CD4-positive, alpha-beta memory T cell (primary cell): ENCODE measurements around the gene SSH2. TPM values are rescaled to one million over a fixed set of nuclear protein-coding genes. Genes with fewer than 3 reads are reported as not detected.

Experiments used
- CTCF ChIA-PET: fragments of 350-600 bp; sonication (Branson Sonifier 250); formaldehyde crosslinking; loops from one replicate; lab custom pipeline; 2021; ENCODE audit warnings: inconsistent platforms; ENCODE audit not compliant: partially characterized antibody; lab: Charles Lee
- POLR2A ChIA-PET: fragments of 350-600 bp; sonication (Branson Sonifier 250); formaldehyde crosslinking; loops from one replicate; lab custom pipeline; 2021; ENCODE audit not compliant: partially characterized antibody; lab: Charles Lee
- DNase-seq, 5 donors: peaks; one replicate each; pipeline versions ENCODE4 v3.0.0 to v3.0.0-alpha.2; 2020 to 2022; ENCODE audit warnings: mixed read lengths in 1 of 5
- H3K27ac ChIP-seq: one replicate; pipeline ENCODE4 v1.7.0; 2013; ENCODE audit warnings: low read depth, low read length
- H3K27me3 ChIP-seq: 2 replicates; pipeline ENCODE4 v1.7.0; 2013; ENCODE audit warnings: mild to moderate bottlenecking, low read length, moderate library complexity; ENCODE audit not compliant: insufficient read depth
- H3K36me3 ChIP-seq: 2 replicates; pipeline ENCODE4 v1.7.0; 2013; ENCODE audit warnings: mild to moderate bottlenecking, low read length, moderate library complexity; ENCODE audit not compliant: insufficient read depth
- H3K4me1 ChIP-seq: 2 replicates; pipeline ENCODE4 v1.7.0; 2013; ENCODE audit warnings: mild to moderate bottlenecking, low read length, moderate library complexity; ENCODE audit not compliant: insufficient read depth
- H3K4me3 ChIP-seq, 2 donors: one replicate each; pipeline ENCODE4 v1.7.0; 2013; ENCODE audit warnings: low read length in 2 of 2, mild to moderate bottlenecking in 1 of 2
- H3K9me3 ChIP-seq, 2 donors: one replicate each; pipeline ENCODE4 v1.7.0; 2013; ENCODE audit warnings: low read length in 2 of 2, control low read depth in 1 of 2; ENCODE audit not compliant: control insufficient read depth in 1 of 2
- H3K27ac Mint-ChIP-seq, 7 donors: one replicate each; pipeline ENCODE4 v1.8.0; 2020 to 2021; ENCODE audit warnings: mixed read lengths in 7 of 7, mild to moderate bottlenecking in 6 of 7, inconsistent platforms in 3 of 7, moderate library complexity in 3 of 7
- H3K27me3 Mint-ChIP-seq, 2 donors: one replicate each; pipeline ENCODE4 v1.8.0; 2020 to 2021; ENCODE audit warnings: mixed read lengths in 2 of 2
- H3K36me3 Mint-ChIP-seq, 2 donors: one replicate each; pipeline ENCODE4 v1.8.0; 2020 to 2021; ENCODE audit warnings: mixed read lengths in 2 of 2, inconsistent platforms in 1 of 2, mild to moderate bottlenecking in 1 of 2
- H3K4me1 Mint-ChIP-seq, 4 donors: one replicate each; pipeline ENCODE4 v1.8.0; 2020 to 2021; ENCODE audit warnings: mixed read lengths in 4 of 4, mild to moderate bottlenecking in 1 of 4
- H3K4me3 Mint-ChIP-seq, 8 donors: one replicate each; pipeline ENCODE4 v1.8.0; 2020 to 2021; ENCODE audit warnings: mixed read lengths in 8 of 8, mild to moderate bottlenecking in 7 of 8, moderate library complexity in 6 of 8, inconsistent platforms in 3 of 8
- H3K9me3 Mint-ChIP-seq, 8 donors: one replicate each; pipeline ENCODE4 v1.8.0; 2020 to 2021; ENCODE audit warnings: mixed read lengths in 8 of 8, mild to moderate bottlenecking in 5 of 8, inconsistent platforms in 3 of 8, moderate library complexity in 1 of 8
- intact Hi-C: fragments of 100-400 bp; cut with micrococcal nuclease; formaldehyde crosslinking; loops from one replicate; pipeline ENCODE4 v1.15.1; 2023
- polyA plus RNA-seq, 2 donors: library from polyadenylated mRNA; unstranded; fragments of 300-500 nt; fragmentation: Illumina TruSeq; gene quantifications; one replicate each; pipeline ENCODE4 v1.2.3, GENCODE V29; 2021
- total RNA-seq, 2 experiments: library from RNA; stranded (reverse); gene quantifications; one replicate each; pipeline ENCODE4 v1.2.3, GENCODE V29; 2021

The SSH2 gene
- total and polyA plus RNA-seq, 4 experiments from 2014 or later = 13.5 to 70.4 (median 54.2) TPM

GRCh38 chr17:29807520-29808361 lies 122.3 kb downstream of the SSH2 start:
- H3K27ac ChIP-seq = no peak overlapping the region
- CTCF ChIA-PET = interaction anchor here (0.6 to 13.0 kb wide), 44 partner anchors 9 to 1413 kb away, joined by 3 to 387 read pairs (median 4); partner anchors contain the start of gene SSH2
- intact Hi-C loops = loop anchor here (1.0 kb wide), 4 partner anchors 124 to 286 kb away; no protein-coding TSS in a partner anchor
- peak; percentile 62 to 72 (median 66) for DNase-seq
- Mint-ChIP-seq H3K4me3 (peak overlapping the region in 1 of 8 donors; percentile 10), H3K4me1 (peaks cover 13 to 23% (median 20%) of the 10 kb centered on the region in 4 donors), H3K27ac (peak overlapping the region in 3 of 7 donors; percentile 23 to 67 (median 47)), H3K9me3 (no peaks in the 10 kb centered on the region), H3K36me3 (no peaks in the 10 kb centered on the region), H3K27me3 (no peaks in the 10 kb centered on the region)
- H3K27me3 ChIP-seq = no peaks in the 10 kb centered on the region
- no peak overlapping the region for H3K4me3 ChIP-seq
- H3K9me3 ChIP-seq = no peaks in the 10 kb centered on the region
- POLR2A ChIA-PET = interaction anchor here (0.9 to 5.3 kb wide), 3 partner anchors 123 to 193 kb away, joined by 3 to 68 read pairs (median 5); partner anchors contain the start of gene SSH2
- H3K4me1 ChIP-seq = peaks cover 16% of the 10 kb centered on the region
- H3K36me3 ChIP-seq = no peaks in the 10 kb centered on the region

GRCh38 chr17:29802246-29802645 lies 127.8 kb downstream of the SSH2 start:
- Histone ChIP-seq H3K9me3 (no peaks in the 10 kb centered on the region), H3K4me3 (no peak overlapping the region), H3K27ac (no peak overlapping the region), H3K27me3 (no peaks in the 10 kb centered on the region), H3K36me3 (no peaks in the 10 kb centered on the region), H3K4me1 (no peaks in the 10 kb centered on the region)
- Mint-ChIP-seq H3K27me3 (no peaks in the 10 kb centered on the region), H3K4me1 (peaks cover 0 to under 1% (median under 1%) of the 10 kb centered on the region in 4 donors), H3K27ac (no peak overlapping the region), H3K9me3 (no peaks in the 10 kb centered on the region), H3K4me3 (no peak overlapping the region), H3K36me3 (no peaks in the 10 kb centered on the region)
- POLR2A ChIA-PET = no interaction called here
- CTCF ChIA-PET = interaction anchor here (1.9 to 13.0 kb wide), 2 partner anchors 127 to 129 kb away, joined by 5 to 387 read pairs; partner anchors contain the start of gene SSH2
- intact Hi-C loops = no loop called here
- no peak for DNase-seq

GRCh38 chr17:29800457-29800856 lies 129.6 kb downstream of the SSH2 start:
- H3K9me3 ChIP-seq = no peaks in the 10 kb centered on the region
- Mint-ChIP-seq H3K9me3 (no peaks in the 10 kb centered on the region), H3K36me3 (no peaks in the 10 kb centered on the region), H3K27ac (no peak overlapping the region), H3K27me3 (no peaks in the 10 kb centered on the region), H3K4me1 (no peaks in the 10 kb centered on the region), H3K4me3 (no peak overlapping the region)
- intact Hi-C loops = no loop called here
- no peak for DNase-seq
- POLR2A ChIA-PET = no interaction called here
- no peaks in the 10 kb centered on the region for H3K36me3 ChIP-seq
- CTCF ChIA-PET = interaction anchor here (1.9 kb wide), 1 partner anchor 130 kb away, joined by 5 read pairs; the partner anchor contains the start of gene SSH2
- H3K4me1 ChIP-seq = no peaks in the 10 kb centered on the region
- H3K27ac ChIP-seq = no peak overlapping the region
- H3K4me3 ChIP-seq = no peak overlapping the region
- no peaks in the 10 kb centered on the region for H3K27me3 ChIP-seq

- H3K27me3 Mint-ChIP-seq = no peaks in the 10 kb centered on the region
- intact Hi-C loops = no loop called here
- ChIA-PET POLR2A (no interaction called here), CTCF (interaction anchor here (0.9 kb wide), 1 partner anchor 11 kb away, joined by 3 read pairs; no protein-coding TSS in a partner anchor)
- no peaks in the 10 kb centered on the region for H3K27me3 ChIP-seq
- H3K4me1 Mint-ChIP-seq = peaks cover 0 to 4% (median 0%) of the 10 kb centered on the region in 4 donors
- no peak overlapping the region for H3K4me3 Mint-ChIP-seq
- H3K9me3 ChIP-seq = no peaks in the 10 kb centered on the region
- no peaks in the 10 kb centered on the region for H3K36me3 Mint-ChIP-seq
- no peak for DNase-seq
- no peaks in the 10 kb centered on the region for H3K9me3 Mint-ChIP-seq
- no peaks in the 10 kb centered on the region for H3K4me1 ChIP-seq
- no peak overlapping the region for H3K27ac Mint-ChIP-seq
- H3K36me3 ChIP-seq = no peaks in the 10 kb centered on the region
- H3K27ac ChIP-seq = no peak overlapping the region
- no peak overlapping the region for H3K4me3 ChIP-seq
These were observed 133.4 kb downstream of the SSH2 start for GRCh38 chr17:29796652-29797051.

- Mint-ChIP-seq H3K27me3 (no peaks in the 10 kb centered on the region), H3K4me3 (no peak overlapping the region), H3K4me1 (peaks cover 0 to 4% (median 0%) of the 10 kb centered on the region in 4 donors), H3K9me3 (no peaks in the 10 kb centered on the region), H3K36me3 (peaks cover 9 to 12% of the 10 kb centered on the region in 2 donors), H3K27ac (no peak overlapping the region)
- no peaks in the 10 kb centered on the region for H3K27me3 ChIP-seq
- no peak for DNase-seq
- ChIA-PET CTCF (no interaction called here), POLR2A (no interaction called here)
- no peaks in the 10 kb centered on the region for H3K4me1 ChIP-seq
- no peaks in the 10 kb centered on the region for H3K9me3 ChIP-seq
- no peak overlapping the region for H3K27ac ChIP-seq
- H3K4me3 ChIP-seq = no peak overlapping the region
- intact Hi-C loops = loop anchor here (5.0 kb wide), 1 partner anchor 51 kb away; no protein-coding TSS in a partner anchor
- H3K36me3 ChIP-seq = no peaks in the 10 kb centered on the region
These were observed 136.5 kb downstream of the SSH2 start for GRCh38 chr17:29793501-29793900.

- Mint-ChIP-seq H3K4me3 (no peak overlapping the region), H3K9me3 (no peaks in the 10 kb centered on the region), H3K27ac (peak overlapping the region in 2 of 7 donors; percentile 18 to 54), H3K27me3 (no peaks in the 10 kb centered on the region), H3K36me3 (peaks cover 10 to 12% of the 10 kb centered on the region in 2 donors), H3K4me1 (peaks cover 0 to 4% (median 0%) of the 10 kb centered on the region in 4 donors)
- H3K36me3 ChIP-seq = no peaks in the 10 kb centered on the region
- ChIA-PET CTCF (interaction anchor here (0.9 to 1.7 kb wide), 4 partner anchors 12 to 152 kb away, joined by 3 to 7 read pairs (median 4); no protein-coding TSS in a partner anchor), POLR2A (interaction anchor here (0.6 kb wide), 1 partner anchor 202 kb away, joined by 4 read pairs; no protein-coding TSS in a partner anchor)
- H3K27ac ChIP-seq = no peak overlapping the region
- no peaks in the 10 kb centered on the region for H3K4me1 ChIP-seq
- no peak overlapping the region for H3K4me3 ChIP-seq
- no peaks in the 10 kb centered on the region for H3K27me3 ChIP-seq
- DNase-seq = no peak
- no peaks in the 10 kb centered on the region for H3K9me3 ChIP-seq
- intact Hi-C loops = loop anchor here (5.0 kb wide), 1 partner anchor 49 kb away; no protein-coding TSS in a partner anchor
These were observed 138.5 kb downstream of the SSH2 start for GRCh38 chr17:29791336-29792080.
